IPS DF 19.7 (cell line): ENCODE results near the gene CMTM8.
"Not testable (repeated sequence)": the region's sequence is repeated elsewhere in the genome, so short reads cannot be mapped to it uniquely, and the experiment has no call there.

Experiments used
- DNase-seq: peaks from one replicate; pipeline ENCODE4 v3.0.0-alpha.2; 2013; ENCODE audit warnings: low read depth, low spot score

Gene CMTM8

DNA sequence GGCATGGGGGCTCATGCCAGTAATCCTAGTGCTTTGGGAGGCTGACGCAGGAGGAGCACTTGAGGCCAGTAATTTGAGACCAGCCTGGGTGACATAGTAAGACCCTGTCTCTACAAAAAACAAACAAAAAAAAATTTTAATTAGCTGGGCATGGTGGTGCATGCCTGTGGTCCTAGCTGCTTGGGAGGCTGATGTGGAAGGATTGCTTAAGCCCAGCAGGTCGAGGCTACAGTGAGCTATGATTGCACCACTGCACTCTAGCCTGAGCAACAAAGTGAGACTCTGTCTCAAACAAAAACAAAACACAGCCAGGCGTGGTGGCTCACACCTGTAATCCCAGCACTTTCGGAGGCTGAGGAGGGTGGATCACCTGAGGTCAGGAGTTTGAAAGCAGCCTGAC lies 9.7 kb upstream of the CMTM8 start:
- DNase-seq = not testable (repeated sequence)

DNA sequence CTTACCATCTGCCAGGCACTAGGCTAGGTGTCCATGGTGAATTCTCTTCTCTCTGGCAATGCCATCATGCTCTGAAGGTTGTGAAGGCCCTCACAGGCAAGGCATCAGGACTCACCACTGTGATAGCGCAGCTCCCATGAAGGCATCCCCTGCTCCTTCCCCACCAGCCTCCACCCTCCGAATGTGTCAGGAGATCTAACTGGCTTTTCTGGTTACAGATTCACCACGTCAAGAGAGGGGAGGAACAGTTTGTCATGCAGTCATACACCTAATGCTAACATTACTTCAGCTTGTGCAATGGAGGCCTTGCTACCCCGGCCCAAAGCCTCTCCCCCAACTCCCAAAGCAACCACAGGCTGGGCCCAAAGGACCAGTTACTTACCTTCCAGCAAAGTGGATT lies 8.9 kb upstream of the CMTM8 start:
- no peak for DNase-seq

DNA sequence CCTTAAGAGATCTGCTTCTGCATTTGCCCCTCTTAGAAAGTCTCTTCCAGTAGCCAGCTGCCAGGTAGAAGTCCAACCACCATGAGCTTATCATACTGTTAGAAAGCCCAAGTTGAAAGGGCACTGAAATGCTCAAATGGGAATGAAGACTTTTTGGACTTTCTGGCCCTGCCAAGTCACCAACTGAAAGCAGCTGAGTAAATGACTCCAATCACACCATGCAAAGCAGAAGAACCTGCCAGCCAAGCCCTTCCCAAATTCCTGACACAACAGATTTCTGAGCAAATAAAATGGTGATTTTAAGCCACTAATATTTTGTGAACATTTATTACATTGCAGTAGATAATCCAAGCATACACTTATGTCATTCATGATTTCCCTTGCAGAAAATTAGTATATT lies 2.1 kb upstream of the CMTM8 start:
- no peak for DNase-seq

DNA sequence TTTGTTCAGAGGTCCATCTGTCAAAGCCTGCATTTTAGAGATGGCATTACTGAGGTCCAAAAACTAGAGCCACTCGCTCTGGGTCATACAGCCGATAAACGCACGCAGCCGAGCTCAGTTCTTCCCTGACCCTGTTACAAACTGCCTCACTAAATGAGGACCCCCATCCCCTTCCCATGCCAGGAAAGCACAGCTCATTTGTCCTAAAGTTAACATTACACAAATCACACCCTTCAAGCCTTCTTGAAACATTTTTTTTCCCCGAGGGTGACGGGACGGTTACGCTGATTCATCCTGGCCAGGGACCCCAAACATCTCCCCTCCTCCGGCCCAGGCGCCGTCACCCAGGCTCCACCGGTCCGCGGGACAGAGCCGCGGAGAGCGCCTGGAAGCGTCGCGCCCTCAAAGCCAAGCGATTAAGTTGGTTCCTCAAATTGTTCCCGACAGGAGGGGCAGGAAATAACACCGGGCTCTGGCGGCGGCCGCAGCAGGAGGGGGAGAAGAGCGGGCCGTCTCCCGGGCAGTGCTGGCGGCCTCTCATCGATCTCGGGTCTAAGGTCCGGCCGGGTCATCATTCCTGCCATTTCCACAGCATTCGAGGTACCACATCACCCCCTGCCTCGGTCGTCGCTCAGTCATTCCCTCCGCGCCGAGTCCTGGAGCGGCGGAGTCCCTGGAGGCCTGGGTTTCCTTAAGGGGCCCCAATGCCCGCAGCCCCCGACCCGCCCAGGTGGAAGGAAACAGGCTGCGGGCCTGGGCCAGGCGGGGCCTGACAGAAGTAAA lies 619 bp upstream of the CMTM8 start:
- no peak for DNase-seq

DNA sequence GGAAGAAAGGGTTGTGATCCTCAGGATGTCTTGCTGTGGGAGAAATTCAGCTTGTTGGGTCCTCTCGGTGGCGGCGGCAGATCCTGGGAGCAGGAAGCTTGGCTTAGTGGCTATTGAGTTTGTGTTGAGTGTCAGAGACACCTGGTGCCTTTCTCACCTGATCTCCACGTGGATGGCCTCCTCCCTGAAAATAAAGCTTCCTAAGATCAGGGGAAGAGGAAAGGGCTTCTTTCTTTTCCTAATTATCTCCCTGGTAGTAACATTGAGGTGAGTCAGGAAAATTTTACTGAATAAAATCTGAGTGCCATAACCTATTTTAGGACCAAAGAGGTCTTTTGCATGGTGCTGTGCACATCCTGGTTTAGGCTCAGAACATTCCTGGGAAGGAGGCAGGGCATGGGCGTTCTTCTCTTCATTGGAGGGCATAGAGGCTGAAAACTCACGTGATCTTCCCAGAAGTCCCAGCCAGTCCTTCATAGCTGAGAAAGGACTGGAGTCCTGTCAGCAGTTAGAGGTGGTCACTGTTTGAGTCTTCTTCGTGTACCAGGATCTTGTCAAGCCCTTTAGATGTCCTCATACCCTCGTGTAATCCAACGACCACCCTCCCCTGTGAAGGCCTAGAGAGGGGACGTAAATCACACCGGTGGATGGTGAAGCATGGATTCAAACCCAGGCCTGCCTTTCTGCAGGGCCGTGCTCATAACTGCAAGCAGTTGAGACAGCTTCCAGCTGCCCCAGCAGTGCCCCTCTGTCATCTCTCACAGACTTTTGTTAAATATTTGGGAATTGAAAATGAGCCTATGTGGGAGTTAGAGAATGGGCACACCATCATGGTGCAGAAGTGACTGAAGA lies 1.1 kb downstream of the CMTM8 start:
- DNase-seq = no peak

DNA sequence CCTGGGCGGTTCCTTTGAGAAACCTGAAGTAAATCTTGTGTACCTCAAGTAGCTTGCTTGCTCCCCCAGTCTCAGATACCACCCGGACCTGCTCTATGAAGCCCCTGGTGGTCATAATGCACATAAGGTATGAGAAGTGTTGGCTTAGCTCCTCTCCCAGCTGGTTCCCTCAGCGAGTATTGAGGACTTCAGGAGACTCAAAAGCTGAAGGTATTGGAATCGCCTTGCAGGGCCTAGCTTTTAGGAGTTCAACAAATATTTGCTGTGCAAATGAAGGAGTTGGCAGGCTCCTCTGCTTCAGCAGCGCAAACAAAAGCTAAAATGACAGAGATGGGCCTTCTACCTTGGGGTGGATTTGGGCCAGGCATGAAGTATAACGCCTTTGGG lies 1.7 kb downstream of the CMTM8 start:
- no peak for DNase-seq

DNA sequence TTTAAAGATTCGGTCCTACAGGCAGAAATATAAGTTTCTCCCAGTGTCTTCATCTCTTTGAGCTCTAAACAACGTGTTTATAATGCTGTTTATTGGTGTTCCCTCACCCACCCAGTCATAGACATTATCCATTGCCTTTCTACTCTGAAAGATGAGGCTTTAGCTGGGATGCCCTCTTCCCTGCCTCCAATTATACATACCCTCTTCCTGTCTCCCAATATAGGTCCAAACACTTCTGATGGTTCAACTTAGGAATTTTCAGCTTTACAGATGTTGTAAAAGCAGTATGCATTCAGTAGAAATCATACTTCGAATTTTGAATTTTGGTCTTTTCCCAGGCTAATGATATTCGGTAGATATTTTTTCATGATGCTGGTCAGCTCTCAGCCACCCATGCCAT lies 2.6 kb downstream of the CMTM8 start:
- no peak for DNase-seq

DNA sequence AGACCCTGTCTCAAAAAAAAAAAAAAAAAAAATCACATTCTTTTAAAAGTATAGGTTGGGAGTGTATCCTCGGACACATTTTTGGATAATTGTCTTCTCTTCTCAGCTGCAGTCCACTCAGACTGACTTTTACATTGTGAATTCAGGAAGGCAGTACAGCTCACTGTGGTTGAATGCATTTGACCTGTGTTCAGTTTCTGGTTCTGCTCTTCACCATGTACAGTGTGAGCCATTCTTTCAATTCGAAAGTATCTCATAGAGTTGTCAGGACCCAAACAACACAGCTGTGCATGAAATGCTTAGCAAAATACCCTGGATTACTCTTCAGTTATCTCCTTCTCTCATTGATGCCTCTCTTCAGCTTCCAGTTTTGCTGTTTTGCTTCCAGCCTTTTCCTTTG lies 5.0 kb downstream of the CMTM8 start:
- no peak for DNase-seq

DNA sequence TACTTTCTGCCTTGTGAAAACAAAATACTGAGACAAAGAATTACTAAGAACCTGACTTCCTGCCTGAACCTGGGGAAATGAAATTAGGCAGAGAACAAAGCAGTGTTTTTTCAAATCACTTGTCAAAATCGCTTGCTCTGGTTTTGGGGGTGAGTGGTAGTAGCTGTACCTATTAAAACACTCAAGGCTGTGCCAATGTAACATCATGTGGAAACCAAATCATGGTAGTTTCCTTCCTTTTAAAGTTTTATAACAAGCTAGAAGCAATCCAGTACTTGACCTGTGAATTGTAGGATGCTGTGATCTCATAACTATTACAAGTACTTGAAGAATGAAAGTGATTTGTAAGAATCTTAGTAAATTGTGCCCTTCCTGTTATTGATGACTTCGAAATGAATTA lies 6.7 kb downstream of the CMTM8 start:
- DNase-seq = no peak

DNA sequence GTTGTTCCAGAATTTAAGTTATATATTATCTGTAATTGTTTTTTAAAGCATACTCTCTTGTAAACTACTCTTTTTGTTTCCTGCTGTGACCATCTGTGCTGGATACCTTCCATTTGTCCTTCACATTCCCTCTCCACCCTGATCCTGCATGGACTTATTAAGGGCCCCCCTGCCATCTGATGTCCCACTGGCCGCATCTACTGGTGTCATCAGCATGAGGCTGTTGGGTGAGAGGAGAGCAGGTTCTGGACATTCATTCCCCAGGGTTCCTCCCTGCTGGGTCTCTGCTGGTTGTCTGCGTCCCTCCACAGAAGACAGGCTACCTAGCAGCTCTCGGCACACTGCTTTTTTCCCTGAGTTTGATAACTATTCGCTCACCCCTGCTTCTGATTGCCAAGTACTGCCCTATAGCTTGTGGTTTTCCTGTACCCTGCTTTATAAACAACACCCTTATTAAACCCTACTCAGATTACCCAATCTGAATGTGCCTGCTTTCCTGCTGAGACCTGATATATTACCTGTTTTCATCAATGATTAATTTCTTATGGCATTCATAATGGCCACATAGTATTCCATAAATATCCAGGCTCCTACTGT lies 7.7 kb downstream of the CMTM8 start:
- DNase-seq = no peak

DNA sequence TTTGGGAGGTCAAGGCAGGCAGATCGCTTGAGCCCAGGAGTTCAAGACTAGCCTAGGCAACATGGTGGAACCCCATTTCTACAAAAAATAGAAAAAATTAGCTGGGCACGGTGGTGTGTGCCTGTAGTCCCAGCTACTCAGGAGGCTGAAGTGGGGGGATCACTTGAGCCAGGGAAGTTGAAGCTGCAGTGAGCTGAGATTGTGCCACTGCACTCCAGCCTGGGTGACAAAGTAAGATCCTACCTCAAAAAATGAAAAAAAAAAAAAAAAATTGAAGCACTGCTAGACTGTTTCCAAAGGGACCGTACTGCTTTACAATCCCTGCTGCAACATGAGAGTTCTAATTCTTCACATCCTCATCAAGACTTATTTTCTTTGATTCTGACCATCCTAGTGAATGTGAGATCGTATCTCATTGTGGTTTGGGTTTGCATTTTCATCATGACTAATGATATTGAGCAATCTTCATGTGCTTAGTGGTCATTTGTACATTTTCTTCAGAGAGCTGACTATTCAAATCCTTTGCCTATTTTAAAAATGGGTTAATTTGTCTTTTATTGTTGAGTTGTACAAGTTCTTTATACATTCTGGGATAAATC lies 10.8 kb downstream of the CMTM8 start:
- no peak for DNase-seq

DNA sequence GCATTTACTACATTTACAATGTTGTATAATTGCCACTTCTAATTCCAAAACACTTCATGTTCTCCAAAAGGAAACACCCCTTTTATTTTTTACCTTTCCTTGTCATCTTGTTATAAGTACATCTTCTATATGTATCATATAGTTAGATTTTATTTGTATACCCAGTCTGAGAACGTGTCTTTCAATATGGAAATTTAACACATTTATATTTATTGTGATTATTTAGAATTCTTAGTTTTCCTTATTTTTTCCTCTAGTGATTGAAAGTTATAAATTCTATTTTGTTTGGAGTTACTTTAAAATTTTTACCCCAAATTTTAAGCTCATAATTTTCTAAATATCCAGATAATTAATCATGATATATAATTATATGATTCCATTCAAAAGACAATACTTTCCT lies 15.8 kb downstream of the CMTM8 start:
- DNase-seq = no peak

DNA sequence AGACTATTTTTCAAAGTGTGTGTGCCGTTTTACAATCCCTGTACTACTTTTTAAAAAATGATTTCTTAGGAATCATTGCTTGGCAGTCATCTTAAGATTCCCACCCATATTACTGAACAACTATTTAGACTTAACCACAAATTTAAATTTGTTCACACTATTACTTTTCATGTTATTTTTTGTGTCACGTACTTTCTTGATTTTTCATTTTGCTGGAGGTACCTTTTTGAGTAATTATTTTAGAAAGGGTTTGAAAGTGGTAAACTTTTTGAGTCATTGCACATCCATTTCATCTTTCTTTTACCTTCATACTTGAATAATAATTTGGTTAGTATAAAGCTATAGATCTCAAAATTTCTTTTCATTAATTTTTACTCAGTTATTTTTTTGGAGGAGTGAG lies 16.9 kb downstream of the CMTM8 start:
- no peak for DNase-seq

DNA sequence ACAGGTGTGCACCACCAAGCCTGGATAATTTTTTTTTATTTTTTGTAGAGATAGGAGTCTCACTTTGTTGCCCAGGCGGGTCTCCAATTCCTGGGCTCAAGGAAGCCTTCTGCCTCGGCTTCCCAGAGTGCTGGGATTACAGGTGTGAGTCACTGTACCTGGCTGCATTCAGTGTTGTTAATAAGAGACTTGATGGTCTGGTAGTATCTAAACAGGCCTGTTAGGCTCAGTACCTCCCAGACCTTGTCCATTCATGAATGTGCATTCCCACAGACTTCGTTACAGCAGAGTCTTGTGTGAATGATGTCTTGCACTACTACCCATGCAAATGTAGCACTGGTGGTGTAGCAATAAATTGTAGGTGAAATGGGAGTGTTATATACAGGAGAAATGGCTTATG lies 17.7 kb downstream of the CMTM8 start:
- DNase-seq = no peak

DNA sequence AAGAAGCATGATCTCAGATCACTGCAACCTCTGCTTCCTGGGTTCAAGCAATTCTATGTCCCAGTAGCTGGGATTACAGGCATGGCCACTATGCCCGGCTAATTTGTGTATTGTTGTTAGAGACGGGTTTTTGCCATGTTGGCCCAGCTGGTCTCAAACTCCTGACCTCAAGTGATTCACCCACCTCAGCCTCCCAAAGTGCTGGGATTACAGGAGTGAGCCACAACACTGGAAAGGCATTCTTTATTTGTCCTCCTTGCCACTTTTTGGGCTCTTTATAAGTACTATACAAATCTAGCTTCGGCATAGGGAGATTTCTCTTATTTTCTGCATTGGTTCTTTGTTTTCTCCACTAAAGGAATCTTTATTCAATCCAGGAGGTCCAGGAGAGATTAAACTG lies 18.6 kb downstream of the CMTM8 start:
- DNase-seq = no peak

DNA sequence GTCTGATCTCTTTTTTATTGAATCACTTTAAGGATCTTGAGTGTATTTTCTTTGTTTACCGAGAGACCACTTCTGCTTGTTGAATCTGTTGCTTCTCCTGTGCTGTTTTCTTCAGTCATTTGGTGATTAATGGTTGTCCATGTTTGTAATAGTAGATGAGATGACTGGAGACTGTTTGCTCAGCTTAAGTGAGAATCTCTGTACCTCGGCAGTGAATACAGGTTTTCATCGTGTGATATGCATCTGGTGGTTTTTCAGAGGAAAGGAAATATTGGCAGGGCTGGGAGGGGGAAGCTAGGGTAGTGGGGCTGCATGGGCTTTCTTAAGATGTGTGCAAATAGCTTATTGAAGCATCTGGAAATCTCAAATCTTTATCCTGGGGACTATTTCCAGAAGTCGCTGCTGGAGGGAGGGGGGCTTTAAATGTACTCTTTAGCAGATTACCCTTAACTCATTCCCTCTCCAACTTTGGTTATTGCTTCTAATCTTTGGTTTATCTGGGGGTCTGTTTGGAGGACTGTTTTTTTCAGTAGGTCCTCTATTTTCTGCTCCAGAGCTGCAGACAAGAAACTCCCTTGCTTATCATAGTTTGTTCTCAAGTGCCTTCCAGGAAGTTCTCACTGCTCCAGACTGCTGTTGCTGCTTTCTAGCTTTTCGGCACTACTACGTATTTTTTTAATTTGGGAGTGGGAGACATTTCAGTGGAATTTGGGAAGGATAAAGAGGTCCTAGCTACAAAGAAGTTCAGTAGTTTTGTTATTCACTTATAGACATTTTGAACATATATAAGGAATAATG lies 19.4 kb downstream of the CMTM8 start:
- no peak for DNase-seq

DNA sequence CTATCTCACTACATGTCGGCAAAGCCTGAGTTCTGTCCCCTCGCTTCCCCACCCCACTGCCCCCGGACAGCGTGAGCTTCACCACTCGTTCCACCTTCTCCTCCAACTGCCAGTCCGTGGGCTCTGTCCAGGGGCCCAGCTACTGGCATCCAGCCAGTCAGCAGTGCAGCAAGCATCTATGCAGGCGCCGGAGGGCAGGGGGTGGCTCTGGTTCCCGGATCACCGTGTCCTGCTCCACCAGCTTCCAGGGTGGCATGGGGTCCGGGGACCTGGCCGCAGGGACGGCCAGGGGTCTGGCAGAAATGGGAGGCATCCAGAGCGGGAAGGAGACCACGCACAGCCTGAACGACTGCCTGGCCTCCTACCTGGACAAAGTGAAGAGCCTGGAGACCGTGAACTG lies 20.4 kb downstream of the CMTM8 start:
- no peak for DNase-seq

DNA sequence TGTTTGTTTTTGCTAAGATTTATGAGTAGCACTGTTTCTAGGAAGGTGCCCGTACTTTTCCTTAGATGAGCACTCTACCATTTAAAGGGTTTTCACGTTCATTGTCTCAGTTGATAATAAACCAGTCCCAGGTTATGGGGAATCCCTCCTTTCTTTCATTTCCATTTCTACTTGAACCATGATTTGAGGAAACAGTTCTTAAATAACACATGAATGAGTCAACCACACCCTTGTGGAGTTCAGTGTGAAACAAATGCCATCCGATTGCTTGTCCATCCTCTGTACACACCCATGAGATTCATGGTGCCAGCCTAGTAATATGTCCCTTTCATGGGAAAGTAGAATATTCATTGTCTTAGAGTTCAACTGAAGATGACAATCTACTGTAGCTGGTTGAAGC lies 23.1 kb downstream of the CMTM8 start:
- no peak for DNase-seq

DNA sequence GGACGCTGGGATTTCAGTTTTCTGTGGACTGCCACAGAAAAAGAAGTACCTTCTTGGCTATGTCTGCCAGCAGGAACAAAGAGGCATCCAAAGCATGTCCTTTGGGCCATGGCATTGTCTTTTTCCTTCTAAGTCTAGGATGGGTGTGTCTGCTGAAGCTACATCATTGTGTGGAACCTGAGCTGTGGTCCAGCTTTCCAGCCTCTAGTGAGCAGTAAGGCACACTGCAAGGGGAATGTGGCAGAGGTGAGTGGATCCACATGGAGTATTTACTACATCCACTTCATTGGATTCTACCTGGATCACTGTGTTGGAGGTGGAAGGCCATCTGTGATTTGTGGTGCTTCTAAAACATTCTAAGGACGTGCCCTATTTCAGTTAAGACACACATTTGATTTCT lies 23.7 kb downstream of the CMTM8 start:
- no peak for DNase-seq

DNA sequence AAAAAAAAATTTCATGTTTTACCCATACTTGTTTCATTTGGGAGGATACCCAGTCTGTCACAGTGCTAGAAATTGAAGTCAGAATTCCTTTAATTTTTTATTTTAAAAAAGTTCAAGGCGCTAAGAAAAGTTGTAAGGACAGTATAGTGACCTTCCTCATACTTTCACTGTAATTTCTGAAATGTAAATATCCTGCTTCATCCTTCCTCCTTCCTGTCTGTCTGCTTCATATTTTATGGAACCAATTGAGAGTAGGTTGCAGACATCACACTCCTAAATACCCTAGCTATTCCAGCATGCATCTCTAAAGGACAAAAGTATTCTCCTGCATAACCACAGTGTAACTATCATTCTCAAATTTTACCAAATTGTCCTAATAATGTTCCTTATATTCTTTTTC lies 35.8 kb downstream of the CMTM8 start:
- DNase-seq = no peak

DNA sequence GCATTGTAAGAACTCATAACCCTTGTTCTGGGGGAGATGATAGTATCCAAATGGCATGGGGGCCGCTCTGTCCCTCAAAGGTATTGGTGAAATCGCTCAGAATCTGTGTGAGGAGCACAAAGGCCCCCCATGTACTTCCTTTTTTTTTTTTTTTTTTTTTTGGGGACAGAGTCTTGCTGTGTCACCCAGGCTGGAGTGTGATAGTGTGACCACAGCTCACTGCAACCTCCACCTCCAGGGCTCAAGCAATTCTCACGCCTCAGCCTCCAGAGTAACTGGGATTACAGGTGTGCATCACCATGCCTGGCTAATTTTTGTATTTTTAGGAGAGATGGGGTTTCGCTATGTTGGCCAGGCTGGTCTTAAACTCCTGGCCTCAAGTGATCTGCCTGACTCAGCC lies 37.0 kb downstream of the CMTM8 start:
- no peak for DNase-seq
